C4-2B (cell line): ENCODE measurements around the gene ECHDC1.

ENCODE experiments used
- ZFX ChIP-seq: fragments of 450-650 bp; IDR thresholded peaks from 2 replicates; pipeline ENCODE4 v1.6.1; 2017
- TF ChIP-seq, protein P1 (sequence below): fragments of 450-650 bp; conservative IDR thresholded peaks from 2 replicates; pipeline ENCODE4 v1.5.1; 2017; ENCODE audit warnings: mild to moderate bottlenecking

DNA sequence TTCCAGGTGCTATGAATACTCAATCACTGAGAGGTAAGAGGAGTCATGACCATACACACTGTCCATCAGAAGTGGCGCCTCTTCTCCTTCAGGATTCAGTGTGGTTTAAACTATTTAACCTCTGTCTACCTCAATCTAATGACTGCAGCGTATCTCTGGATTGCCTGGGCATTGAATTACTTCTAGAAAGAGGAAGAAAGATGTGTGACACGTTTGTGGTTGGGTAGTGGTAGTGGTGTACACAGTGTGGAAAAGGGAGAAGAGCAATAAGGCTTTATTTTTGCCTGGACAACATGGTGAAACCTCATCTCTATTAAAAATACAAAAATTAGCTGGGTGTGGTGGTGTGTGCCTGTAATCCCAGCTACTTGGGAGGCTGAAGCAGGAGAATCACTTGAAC is 38.0 kb upstream of the ECHDC1 start:
- TF ChIP-seq, protein P1, sequence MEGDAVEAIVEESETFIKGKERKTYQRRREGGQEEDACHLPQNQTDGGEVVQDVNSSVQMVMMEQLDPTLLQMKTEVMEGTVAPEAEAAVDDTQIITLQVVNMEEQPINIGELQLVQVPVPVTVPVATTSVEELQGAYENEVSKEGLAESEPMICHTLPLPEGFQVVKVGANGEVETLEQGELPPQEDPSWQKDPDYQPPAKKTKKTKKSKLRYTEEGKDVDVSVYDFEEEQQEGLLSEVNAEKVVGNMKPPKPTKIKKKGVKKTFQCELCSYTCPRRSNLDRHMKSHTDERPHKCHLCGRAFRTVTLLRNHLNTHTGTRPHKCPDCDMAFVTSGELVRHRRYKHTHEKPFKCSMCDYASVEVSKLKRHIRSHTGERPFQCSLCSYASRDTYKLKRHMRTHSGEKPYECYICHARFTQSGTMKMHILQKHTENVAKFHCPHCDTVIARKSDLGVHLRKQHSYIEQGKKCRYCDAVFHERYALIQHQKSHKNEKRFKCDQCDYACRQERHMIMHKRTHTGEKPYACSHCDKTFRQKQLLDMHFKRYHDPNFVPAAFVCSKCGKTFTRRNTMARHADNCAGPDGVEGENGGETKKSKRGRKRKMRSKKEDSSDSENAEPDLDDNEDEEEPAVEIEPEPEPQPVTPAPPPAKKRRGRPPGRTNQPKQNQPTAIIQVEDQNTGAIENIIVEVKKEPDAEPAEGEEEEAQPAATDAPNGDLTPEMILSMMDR = no peak
- TF ChIP-seq ZFX = no peak
